ENCODE measurements around the gene LZTS2.

LZTS2 gene

DNA sequence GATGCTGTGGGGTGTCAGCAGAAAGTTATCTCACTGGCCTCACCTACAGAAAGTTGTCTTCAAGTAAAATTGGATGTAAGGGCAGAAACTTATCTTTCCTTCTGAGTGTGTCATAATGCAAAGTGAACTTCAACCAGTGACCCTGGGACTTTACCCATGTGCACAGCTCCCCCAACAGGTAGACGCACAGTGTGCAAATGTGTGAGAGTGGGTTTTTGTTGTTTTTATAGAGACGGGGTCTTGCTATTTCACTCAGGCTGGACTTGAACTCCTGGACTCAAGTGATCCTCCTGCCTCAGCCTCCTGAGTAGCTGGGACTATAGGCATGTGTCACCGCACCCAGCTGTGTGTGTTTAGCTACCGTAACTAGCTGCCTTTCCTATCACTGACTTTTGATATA, 55.8 kb downstream of the LZTS2 start:
- 0 out of 2 replicates have a peak, but pooled peaks cover 3% of the 10 kb centered on the region for H3K79me2 ChIP-seq (ENCODE audit: insufficient read depth, low read length)
- H3K4me3 ChIP-seq (ENCODE audit: low read depth, low read length, poor library complexity, severe bottlenecking) = no peak overlapping the region
- H3K4me2 ChIP-seq (ENCODE audit: low read length) = no peak overlapping the region
- H3K9ac ChIP-seq (ENCODE audit: low read length) = no peak overlapping the region
- H3K9me3 ChIP-seq (ENCODE audit: low read length) = no peaks in the 10 kb centered on the region
- TF ChIP-seq, protein P1, sequence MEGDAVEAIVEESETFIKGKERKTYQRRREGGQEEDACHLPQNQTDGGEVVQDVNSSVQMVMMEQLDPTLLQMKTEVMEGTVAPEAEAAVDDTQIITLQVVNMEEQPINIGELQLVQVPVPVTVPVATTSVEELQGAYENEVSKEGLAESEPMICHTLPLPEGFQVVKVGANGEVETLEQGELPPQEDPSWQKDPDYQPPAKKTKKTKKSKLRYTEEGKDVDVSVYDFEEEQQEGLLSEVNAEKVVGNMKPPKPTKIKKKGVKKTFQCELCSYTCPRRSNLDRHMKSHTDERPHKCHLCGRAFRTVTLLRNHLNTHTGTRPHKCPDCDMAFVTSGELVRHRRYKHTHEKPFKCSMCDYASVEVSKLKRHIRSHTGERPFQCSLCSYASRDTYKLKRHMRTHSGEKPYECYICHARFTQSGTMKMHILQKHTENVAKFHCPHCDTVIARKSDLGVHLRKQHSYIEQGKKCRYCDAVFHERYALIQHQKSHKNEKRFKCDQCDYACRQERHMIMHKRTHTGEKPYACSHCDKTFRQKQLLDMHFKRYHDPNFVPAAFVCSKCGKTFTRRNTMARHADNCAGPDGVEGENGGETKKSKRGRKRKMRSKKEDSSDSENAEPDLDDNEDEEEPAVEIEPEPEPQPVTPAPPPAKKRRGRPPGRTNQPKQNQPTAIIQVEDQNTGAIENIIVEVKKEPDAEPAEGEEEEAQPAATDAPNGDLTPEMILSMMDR (IDR thresholded peaks at IDR 0.05; ENCODE audit: low read length) = peak; percentile 33; the same call in 1 of the 2 replicates
- TF ChIP-seq EZH2 (IDR thresholded peaks at IDR 0.05; ENCODE audit: borderline replicate concordance, low read length) = no peak
- no peaks in the 10 kb centered on the region for H4K20me1 ChIP-seq (ENCODE audit: insufficient read depth, low read length)
- H3K4me1 ChIP-seq (ENCODE audit: insufficient read depth, low read length, severe bottlenecking) = peaks cover 13% of the 10 kb centered on the region
- H3K27me3 ChIP-seq (ENCODE audit: insufficient read depth, low read length) = no peaks in the 10 kb centered on the region
- no peak overlapping the region for H3K27ac ChIP-seq (ENCODE audit: low read depth, low read length, poor library complexity, severe bottlenecking)
- no peaks in the 10 kb centered on the region; the same call in 1 of the 2 replicates for H3K36me3 ChIP-seq (ENCODE audit: insufficient read depth, low read length)
- no peaks in the 10 kb centered on the region for H3F3A ChIP-seq (ENCODE audit: insufficient read depth, low read length)
- no peak overlapping the region for H2AFZ ChIP-seq (ENCODE audit: low read length)
- no peaks in the 10 kb centered on the region for H3K9me2 ChIP-seq (ENCODE audit: low read depth, low read length)

DNA sequence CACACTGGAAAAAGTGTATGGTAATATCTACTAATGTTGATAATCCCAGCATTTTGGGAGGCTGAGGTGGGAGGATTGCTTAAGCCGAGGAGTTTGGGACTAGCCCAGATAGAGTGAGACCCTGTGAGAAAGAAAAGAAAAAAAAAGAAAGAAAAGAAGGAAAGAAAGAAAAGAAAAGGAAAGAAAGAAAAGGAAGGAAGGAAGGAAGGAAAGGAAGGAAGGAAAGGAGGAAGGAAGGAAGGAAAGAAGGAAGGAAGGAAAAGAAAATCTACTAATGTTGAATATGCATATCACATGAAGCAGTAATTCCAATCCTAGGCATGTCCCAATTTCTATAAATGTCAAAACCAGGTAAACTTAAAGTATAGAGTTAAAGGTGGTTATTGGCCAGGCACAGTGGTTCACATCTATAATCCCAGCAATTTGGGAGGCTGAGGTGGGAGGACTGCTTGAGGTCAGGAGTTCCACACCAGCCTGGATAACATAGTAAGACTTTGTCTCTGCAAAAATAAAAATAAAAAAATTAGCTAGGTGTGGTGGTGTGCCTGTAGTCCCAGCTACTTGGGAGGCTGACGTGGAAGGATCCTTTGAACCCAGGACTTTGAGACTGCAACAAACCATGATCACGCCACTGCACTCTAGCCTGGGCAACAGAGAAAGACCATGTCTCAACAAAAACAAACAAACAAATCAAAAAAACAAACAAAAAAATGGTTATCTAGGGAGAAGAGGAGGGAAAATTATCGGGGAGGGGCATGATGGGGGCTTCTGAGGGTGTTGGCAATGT, 57.0 kb downstream of the LZTS2 start:
- Histone ChIP-seq H3K36me3 (ENCODE audit: insufficient read depth, low read length) (no peaks in the 10 kb centered on the region; the same call in 1 of the 2 replicates), H3K27ac (ENCODE audit: low read depth, low read length, poor library complexity, severe bottlenecking) (no peak overlapping the region), H4K20me1 (ENCODE audit: insufficient read depth, low read length) (no peaks in the 10 kb centered on the region), H3K4me1 (ENCODE audit: insufficient read depth, low read length, severe bottlenecking) (peaks cover 14% of the 10 kb centered on the region), H2AFZ (ENCODE audit: low read length) (no peak overlapping the region), H3K9me3 (ENCODE audit: low read length) (no peaks in the 10 kb centered on the region), H3F3A (ENCODE audit: insufficient read depth, low read length) (no peaks in the 10 kb centered on the region), H3K79me2 (ENCODE audit: insufficient read depth, low read length) (0 out of 2 replicates have a peak, but pooled peaks cover 3% of the 10 kb centered on the region), H3K4me3 (ENCODE audit: low read depth, low read length, poor library complexity, severe bottlenecking) (no peak overlapping the region), H3K9ac (ENCODE audit: low read length) (no peak overlapping the region), H3K4me2 (ENCODE audit: low read length) (no peak overlapping the region), H3K27me3 (ENCODE audit: insufficient read depth, low read length) (no peaks in the 10 kb centered on the region), H3K9me2 (ENCODE audit: low read depth, low read length) (no peaks in the 10 kb centered on the region)
- TF ChIP-seq EZH2 (IDR thresholded peaks at IDR 0.05; ENCODE audit: borderline replicate concordance, low read length) = no peak
- TF ChIP-seq, protein P1 (IDR thresholded peaks at IDR 0.05; ENCODE audit: low read length) = no peak
